Dedifferentiated amniotic fluid mesenchymal stem cell (primary cell): Measurements from ENCODE around the gene DMXL2.

Experiments used
- DNase-seq: peaks from one replicate; pipeline ENCODE4 v3.0.0-alpha.2; 2016; ENCODE audit errors: extremely low spot score

DMXL2 gene

DNA sequence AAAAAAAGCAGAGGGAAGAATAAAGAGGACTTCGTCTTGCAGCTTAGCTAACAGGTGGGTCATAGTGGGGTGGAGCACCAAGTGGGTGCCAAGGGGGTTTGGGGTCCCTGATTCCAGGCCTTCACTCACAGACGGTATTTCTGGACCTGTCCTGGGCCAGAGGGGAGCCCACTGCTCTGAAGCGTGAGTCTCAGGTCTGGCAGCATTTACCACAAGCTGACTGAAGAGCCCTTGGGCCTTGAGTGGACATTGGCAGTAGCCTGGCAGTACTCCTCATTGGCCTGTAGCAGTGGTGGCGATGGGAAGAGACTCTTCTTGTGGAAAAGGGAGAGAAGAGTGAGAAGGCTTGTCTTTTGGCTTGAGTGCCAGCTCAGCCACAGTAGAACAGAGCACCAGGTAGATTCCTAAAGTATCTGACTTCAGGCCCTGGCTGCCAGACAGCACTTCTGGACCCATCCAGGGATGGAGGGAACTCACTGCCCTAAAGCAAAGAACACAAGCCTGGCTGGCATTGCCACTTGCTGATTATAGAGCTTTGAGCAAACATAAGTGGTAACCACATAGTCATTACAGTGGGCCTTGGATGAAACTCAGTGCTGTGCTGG lies 208.2 kb downstream of the DMXL2 start:
- no peak for DNase-seq

DNA sequence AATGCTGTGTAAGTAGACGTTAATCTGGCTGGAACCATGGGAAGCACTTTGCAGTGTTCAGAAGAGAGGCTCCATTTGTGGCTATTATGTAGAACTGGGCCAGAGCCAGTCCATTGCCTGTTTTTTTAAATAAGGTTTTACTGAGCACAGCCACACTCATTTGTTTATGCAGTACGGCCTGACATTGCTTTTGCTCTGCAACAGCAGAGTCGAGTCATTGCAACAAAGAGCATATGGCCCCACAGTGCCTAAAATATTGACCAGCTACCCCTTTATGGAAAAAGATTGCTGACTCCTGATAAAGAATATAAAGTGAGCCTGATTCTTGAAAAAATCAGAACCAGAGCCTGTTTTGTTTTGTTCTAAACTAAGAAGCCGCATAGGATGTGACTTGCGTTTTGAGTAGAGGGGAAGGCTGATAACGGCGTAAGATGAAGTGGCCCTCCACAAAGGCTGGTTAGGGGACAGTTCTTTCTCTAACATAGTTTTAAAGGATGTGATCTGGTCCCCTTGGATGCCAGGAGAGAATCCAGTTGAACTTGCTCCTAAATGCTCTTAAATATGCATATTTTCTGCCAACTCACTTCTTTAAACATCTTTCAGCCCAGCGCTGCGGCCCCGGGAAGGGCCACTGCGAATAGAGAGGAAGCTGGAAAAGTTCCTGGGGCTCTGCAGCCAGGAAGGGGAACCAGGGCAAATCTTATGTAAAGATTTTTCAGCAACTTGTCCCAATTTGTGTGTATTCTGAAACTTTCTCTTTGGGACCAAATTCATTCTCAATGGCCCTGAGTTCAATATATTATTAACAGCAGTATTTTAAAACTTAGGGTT lies 216.7 kb downstream of the DMXL2 start:
- no peak for DNase-seq

DNA sequence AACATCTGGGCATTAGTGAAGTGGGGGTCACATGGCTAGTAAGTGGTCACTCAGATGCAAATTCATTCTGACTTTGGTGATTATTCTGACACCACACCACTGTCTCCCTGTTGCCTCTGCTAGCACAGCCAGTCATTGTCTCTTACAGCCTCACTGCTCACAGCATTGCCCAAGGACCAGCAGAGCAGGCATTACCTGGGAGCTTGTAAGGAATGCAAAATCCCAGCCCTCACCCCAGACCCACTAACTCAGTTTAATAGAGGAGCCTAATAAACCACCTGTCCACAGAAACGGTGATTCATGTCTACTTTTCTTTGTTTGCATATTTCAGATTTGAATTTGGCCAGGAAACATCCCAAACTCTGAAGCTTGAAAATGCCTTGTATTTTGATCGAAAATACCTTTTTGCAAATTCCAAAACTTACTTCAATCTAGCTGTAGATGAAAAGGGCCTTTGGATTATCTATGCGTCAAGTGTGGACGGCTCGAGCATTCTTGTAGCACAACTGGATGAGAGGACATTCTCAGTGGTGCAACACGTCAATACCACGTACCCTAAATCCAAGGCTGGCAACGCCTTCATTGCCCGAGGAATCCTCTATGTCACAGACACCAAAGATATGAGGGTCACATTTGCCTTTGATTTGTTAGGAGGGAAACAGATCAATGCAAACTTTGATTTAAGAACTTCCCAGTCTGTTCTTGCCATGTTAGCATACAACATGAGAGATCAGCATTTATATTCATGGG lies 218.4 kb downstream of the DMXL2 start:
- no peak for DNase-seq

DNA sequence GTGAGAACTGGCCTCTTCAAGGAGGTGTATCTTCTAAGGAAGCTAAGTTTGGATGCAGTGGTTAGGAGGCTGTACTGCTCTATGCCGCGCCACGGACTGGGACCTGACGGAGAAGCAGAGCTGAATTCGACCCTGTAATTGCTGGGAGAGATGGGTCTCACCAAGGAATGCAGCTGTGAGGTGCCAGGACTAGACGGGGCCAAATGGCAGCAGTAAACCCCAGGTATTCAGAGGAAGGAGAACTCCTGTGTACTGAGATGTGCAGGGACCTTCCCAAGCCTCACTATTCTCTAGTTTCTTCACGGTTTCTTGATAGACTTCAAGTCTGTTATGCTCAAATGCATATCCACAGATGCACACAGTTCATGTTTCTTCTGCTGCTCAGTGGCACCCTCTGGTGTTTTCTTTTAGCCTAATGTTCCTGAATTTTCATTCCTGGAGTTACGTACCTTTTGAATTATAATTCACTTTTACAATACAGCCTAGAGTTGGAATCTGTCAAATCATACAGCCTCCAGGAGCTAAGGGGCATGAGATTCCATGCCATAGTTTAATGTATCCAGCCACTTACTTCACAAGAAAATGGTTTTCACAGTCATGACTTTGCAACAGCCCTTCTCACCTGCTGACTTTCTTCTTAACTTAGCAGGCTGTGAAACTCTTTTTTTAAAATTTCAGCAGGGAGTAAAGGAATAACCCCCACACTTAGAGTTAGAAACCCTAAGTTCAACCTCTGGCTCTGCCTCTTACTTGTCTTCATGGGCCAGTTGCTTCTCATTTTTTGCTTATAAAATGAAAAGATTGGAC lies 219.3 kb downstream of the DMXL2 start:
- DNase-seq = peak; percentile 26

DNA sequence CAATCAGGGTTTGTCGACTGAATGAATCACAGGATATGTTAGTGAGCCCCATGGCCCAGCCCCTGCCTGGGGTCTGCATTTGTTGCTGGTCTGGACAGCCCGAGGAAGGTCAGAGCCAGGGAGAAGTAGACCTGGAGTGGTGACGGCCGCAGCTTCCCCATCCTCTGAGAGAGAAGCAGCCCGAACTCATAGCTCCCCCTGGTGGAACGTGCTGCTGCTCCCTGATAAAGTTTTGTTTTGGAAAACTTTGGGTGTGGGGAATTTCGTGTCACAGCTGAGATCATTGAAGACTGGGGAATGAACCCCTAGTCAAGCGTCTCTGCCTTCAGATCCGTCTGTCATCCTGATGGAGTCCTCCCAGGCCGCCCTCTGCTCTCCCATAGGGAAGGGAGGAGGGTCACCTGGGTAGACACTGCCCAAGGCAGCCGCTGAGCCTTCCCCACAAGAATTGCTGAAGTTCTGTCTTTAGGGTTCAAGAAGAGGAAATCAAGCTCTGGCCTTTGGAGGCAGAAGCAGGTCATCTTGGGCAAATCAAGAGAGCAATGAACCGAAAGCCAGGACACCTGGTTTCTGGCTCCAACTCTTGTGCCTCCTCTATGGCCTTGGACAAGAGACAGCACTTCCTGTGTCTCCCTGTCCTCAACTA lies 220.6 kb downstream of the DMXL2 start:
- no peak for DNase-seq

DNA sequence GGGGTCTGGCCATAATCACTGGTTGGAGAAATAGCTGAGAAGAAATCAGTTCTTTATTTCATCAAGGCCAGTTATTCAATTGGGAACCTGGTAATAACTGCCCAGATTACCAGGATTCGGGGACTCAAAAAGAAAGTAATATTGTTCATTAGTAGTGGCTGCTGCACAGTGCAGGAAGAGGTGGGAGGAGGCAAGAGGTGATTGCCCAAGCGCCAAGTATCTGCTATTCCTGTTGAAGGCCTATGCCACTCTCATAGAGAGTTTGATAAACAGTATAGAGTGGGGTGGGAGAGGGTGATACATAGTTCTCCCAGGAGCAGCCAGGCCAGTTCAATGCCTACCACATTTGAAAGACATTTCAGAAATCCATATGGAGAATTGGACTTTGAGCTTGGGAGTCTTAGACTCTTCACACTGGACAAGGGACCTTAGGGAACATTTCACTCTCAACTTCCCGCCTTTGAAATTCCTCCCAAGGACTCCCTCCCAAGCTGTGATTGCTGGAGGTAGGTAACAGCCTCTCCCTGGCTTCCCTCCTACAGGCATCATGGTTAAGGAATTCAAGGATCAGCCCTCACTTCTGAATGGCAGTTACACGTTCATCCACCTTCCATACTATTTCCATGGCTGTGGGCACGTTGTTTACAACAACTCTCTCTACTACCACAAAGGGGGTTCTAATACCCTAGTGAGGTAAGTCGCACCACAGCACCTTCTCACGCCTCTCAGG lies 221.4 kb downstream of the DMXL2 start:
- no peak for DNase-seq

DNA sequence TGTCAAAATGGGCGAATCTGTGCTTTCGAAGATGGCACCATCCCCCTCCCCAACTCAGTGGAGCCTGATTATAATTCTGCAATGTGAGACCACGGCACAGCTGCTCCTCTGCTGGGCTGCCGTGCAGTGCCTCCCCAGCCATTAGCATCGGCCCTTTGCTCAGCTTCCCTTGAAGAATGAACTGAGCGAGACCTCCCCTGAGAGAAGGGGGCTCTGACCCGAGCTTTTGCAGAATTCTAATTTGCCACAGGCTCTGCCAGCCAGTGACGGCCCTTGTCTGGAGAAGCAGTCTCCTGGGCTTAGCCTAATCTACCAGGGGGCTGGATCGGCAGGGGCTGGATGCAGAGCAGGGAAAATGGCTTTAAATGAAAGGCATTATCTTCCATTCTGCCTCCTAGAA lies 223.9 kb downstream of the DMXL2 start:
- DNase-seq = no peak
